ENCODE data around the gene FLT3. TPM values are rescaled to one million over a fixed set of nuclear protein-coding genes. Genes with fewer than 3 reads are reported as not detected.
"Not testable (repeated sequence)": the region's sequence is repeated elsewhere in the genome, so short reads cannot be mapped to it uniquely, and the experiment has no call there.

Gene FLT3
- total RNA-seq, 2 experiments from 2014 or later = not detected

GRCh38 chr13:28012896-28013295 is 87.5 kb downstream of the FLT3 start:
- H3K4me3 Mint-ChIP-seq = no peak overlapping the region
- DNase-seq (no peak), ATAC-seq (no peak)
- H3K4me1 Mint-ChIP-seq (ENCODE audit: low read depth) = peaks cover 3% of the 10 kb centered on the region
- ChIA-PET POLR2A (no interaction called here), CTCF (interaction anchor here (0.6 to 1.4 kb wide), 3 partner anchors 15 to 182 kb away, joined by 3 to 4 read pairs (median 3); no protein-coding TSS in a partner anchor)
- H3K27ac Mint-ChIP-seq = no peak overlapping the region
- no peaks in the 10 kb centered on the region for H3K9me3 Mint-ChIP-seq (ENCODE audit: insufficient read depth)
- H3K27me3 Mint-ChIP-seq (ENCODE audit: low read depth) = peaks cover 13% of the 10 kb centered on the region
- no peaks in the 10 kb centered on the region for H3K36me3 Mint-ChIP-seq (ENCODE audit: low read depth)

- no peaks in the 10 kb centered on the region for H3K36me3 Mint-ChIP-seq (ENCODE audit: low read depth)
- CTCF ChIA-PET = interaction anchor here (0.9 to 1.4 kb wide), 3 partner anchors 14 to 182 kb away, joined by 3 to 5 read pairs (median 4); no protein-coding TSS in a partner anchor
- no peaks in the 10 kb centered on the region for H3K9me3 Mint-ChIP-seq (ENCODE audit: insufficient read depth)
- peaks cover 13% of the 10 kb centered on the region for H3K27me3 Mint-ChIP-seq (ENCODE audit: low read depth)
- ATAC-seq (no peak), DNase-seq (no peak)
- no peak overlapping the region for H3K4me3 Mint-ChIP-seq
- H3K27ac Mint-ChIP-seq = no peak overlapping the region
- POLR2A ChIA-PET = interaction anchor here (0.6 kb wide), 1 partner anchor 122 kb away, joined by 3 read pairs; no protein-coding TSS in a partner anchor
- H3K4me1 Mint-ChIP-seq (ENCODE audit: low read depth) = peaks cover 3% of the 10 kb centered on the region
These were observed 88.0 kb downstream of the FLT3 start for GRCh38 chr13:28012383-28012782.

- no peak for ATAC-seq
These were observed 90.3 kb downstream of the FLT3 start for GRCh38 chr13:28010046-28010445.

GRCh38 chr13:28005016-28005415 is 95.4 kb downstream of the FLT3 start:
- H3K4me1 Mint-ChIP-seq (ENCODE audit: low read depth); DNase-seq; H3K27ac Mint-ChIP-seq; POLR2A ChIA-PET; H3K27me3 Mint-ChIP-seq (ENCODE audit: low read depth); CTCF ChIA-PET; H3K36me3 Mint-ChIP-seq (ENCODE audit: low read depth); ATAC-seq; H3K4me3 Mint-ChIP-seq; H3K9me3 Mint-ChIP-seq (ENCODE audit: insufficient read depth): not testable (repeated sequence)

More at GRCh38 chr13:28010046-28010445, 90.3 kb downstream of the FLT3 start:
- no peak for DNase-seq
- H3K27me3 Mint-ChIP-seq (ENCODE audit: low read depth) = peaks cover 10% of the 10 kb centered on the region
- H3K27ac Mint-ChIP-seq = no peak overlapping the region
- ChIA-PET CTCF (no interaction called here), POLR2A (interaction anchor here (0.8 kb wide), 1 partner anchor 10 kb away, joined by 3 read pairs; no protein-coding TSS in a partner anchor)
- no peaks in the 10 kb centered on the region for H3K9me3 Mint-ChIP-seq (ENCODE audit: insufficient read depth)
- H3K4me1 Mint-ChIP-seq (ENCODE audit: low read depth) = peaks cover 3% of the 10 kb centered on the region
- no peaks in the 10 kb centered on the region for H3K36me3 Mint-ChIP-seq (ENCODE audit: low read depth)
- H3K4me3 Mint-ChIP-seq = no peak overlapping the region

- H3K4me3 Mint-ChIP-seq = no peak overlapping the region
- H3K27ac Mint-ChIP-seq = no peak overlapping the region
- ATAC-seq = no peak
- H3K36me3 Mint-ChIP-seq (ENCODE audit: low read depth) = no peaks in the 10 kb centered on the region
- H3K27me3 Mint-ChIP-seq (ENCODE audit: low read depth) = no peaks in the 10 kb centered on the region
- no peaks in the 10 kb centered on the region for H3K9me3 Mint-ChIP-seq (ENCODE audit: insufficient read depth)
- no peaks in the 10 kb centered on the region for H3K4me1 Mint-ChIP-seq (ENCODE audit: low read depth)
- CTCF ChIA-PET = interaction anchor here (1.8 kb wide), 1 partner anchor 19 kb away, joined by 6 read pairs; no protein-coding TSS in a partner anchor
- no peak for DNase-seq
- POLR2A ChIA-PET = no interaction called here
These were observed 97.3 kb downstream of the FLT3 start for GRCh38 chr13:28002886-28003698.

GRCh38 chr13:28001837-28002473 is 98.4 kb downstream of the FLT3 start:
- no peaks in the 10 kb centered on the region for H3K9me3 Mint-ChIP-seq (ENCODE audit: insufficient read depth)
- CTCF ChIA-PET = interaction anchor here (1.3 to 1.8 kb wide), 2 partner anchors 18 kb away, joined by 3 to 6 read pairs; no protein-coding TSS in a partner anchor
- no peak overlapping the region for H3K4me3 Mint-ChIP-seq
- no peaks in the 10 kb centered on the region for H3K36me3 Mint-ChIP-seq (ENCODE audit: low read depth)
- no peaks in the 10 kb centered on the region for H3K27me3 Mint-ChIP-seq (ENCODE audit: low read depth)
- DNase-seq (no peak), ATAC-seq (no peak)
- H3K4me1 Mint-ChIP-seq (ENCODE audit: low read depth) = no peaks in the 10 kb centered on the region
- POLR2A ChIA-PET = no interaction called here
- no peak overlapping the region for H3K27ac Mint-ChIP-seq

GRCh38 chr13:28001049-28001448 is 99.3 kb downstream of the FLT3 start:
- Mint-ChIP-seq H3K36me3 (ENCODE audit: low read depth) (no peaks in the 10 kb centered on the region), H3K4me3 (no peak overlapping the region), H3K9me3 (ENCODE audit: insufficient read depth) (no peaks in the 10 kb centered on the region), H3K27me3 (ENCODE audit: low read depth) (no peaks in the 10 kb centered on the region), H3K27ac (no peak overlapping the region), H3K4me1 (ENCODE audit: low read depth) (no peaks in the 10 kb centered on the region)
- DNase-seq = no peak
- ATAC-seq = no peak
- ChIA-PET CTCF (interaction anchor here (1.3 kb wide), 1 partner anchor 17 kb away, joined by 3 read pairs; no protein-coding TSS in a partner anchor), POLR2A (no interaction called here)

GRCh38 chr13:28000567-28000966 is 99.8 kb downstream of the FLT3 start:
- DNase-seq (no peak), ATAC-seq (no peak)
- Mint-ChIP-seq H3K27ac (no peak overlapping the region), H3K27me3 (ENCODE audit: low read depth) (no peaks in the 10 kb centered on the region), H3K4me1 (ENCODE audit: low read depth) (no peaks in the 10 kb centered on the region), H3K36me3 (ENCODE audit: low read depth) (no peaks in the 10 kb centered on the region), H3K9me3 (ENCODE audit: insufficient read depth) (no peaks in the 10 kb centered on the region), H3K4me3 (no peak overlapping the region)
- ChIA-PET CTCF (interaction anchor here (1.3 kb wide), 1 partner anchor 16 kb away, joined by 3 read pairs; no protein-coding TSS in a partner anchor), POLR2A (interaction anchor here (0.8 kb wide), 1 partner anchor 9 kb away, joined by 3 read pairs; no protein-coding TSS in a partner anchor)

- no peaks in the 10 kb centered on the region for H3K9me3 Mint-ChIP-seq (ENCODE audit: insufficient read depth)
- H3K4me3 Mint-ChIP-seq = no peak overlapping the region
- ChIA-PET CTCF (interaction anchor here (0.9 to 3.1 kb wide), 9 partner anchors 11 to 624 kb away, joined by 3 to 15 read pairs (median 5); no protein-coding TSS in a partner anchor), POLR2A (no interaction called here)
- DNase-seq (peak; percentile 55), ATAC-seq (peak; percentile 73)
- H3K36me3 Mint-ChIP-seq (ENCODE audit: low read depth) = no peaks in the 10 kb centered on the region
- H3K27ac Mint-ChIP-seq = no peak overlapping the region
- H3K4me1 Mint-ChIP-seq (ENCODE audit: low read depth) = no peaks in the 10 kb centered on the region
- no peaks in the 10 kb centered on the region for H3K27me3 Mint-ChIP-seq (ENCODE audit: low read depth)
These were observed 102.4 kb downstream of the FLT3 start for GRCh38 chr13:27997904-27998522.

GRCh38 chr13:27991881-27992280 is 108.5 kb downstream of the FLT3 start:
- H3K9me3 Mint-ChIP-seq (ENCODE audit: insufficient read depth) = no peaks in the 10 kb centered on the region
- H3K36me3 Mint-ChIP-seq (ENCODE audit: low read depth) = no peaks in the 10 kb centered on the region
- POLR2A ChIA-PET = no interaction called here
- no peak overlapping the region for H3K27ac Mint-ChIP-seq
- no peak for ATAC-seq
- no peak for DNase-seq
- CTCF ChIA-PET = no interaction called here
- no peaks in the 10 kb centered on the region for H3K4me1 Mint-ChIP-seq (ENCODE audit: low read depth)
- H3K4me3 Mint-ChIP-seq = no peak overlapping the region
- H3K27me3 Mint-ChIP-seq (ENCODE audit: low read depth) = peaks cover 2% of the 10 kb centered on the region

GRCh38 chr13:27988520-27988919 is 111.9 kb downstream of the FLT3 start, which contains the start of gene URAD:
Gene URAD (minus strand): TSS chr13:27988693. CDS start chr13:27988637, 56 bp downstream.
- H3K27ac Mint-ChIP-seq = no peak within 1 kb of the TSS
- H3K4me1 Mint-ChIP-seq (ENCODE audit: low read depth) = no peaks in the 10 kb centered on the region
- no peaks in the 10 kb centered on the region for H3K36me3 Mint-ChIP-seq (ENCODE audit: low read depth)
- DNase-seq (no peak), ATAC-seq (no peak)
- ChIA-PET CTCF (interaction anchor here (0.6 to 1.7 kb wide), 2 partner anchors 160 to 162 kb away, joined by 3 to 4 read pairs; no protein-coding TSS in a partner anchor), POLR2A (no interaction called here)
- H3K9me3 Mint-ChIP-seq (ENCODE audit: insufficient read depth) = no peaks in the 10 kb centered on the region
- H3K27me3 Mint-ChIP-seq (ENCODE audit: low read depth) = peaks cover 6% of the 10 kb centered on the region
- no peak within 1 kb of the TSS for H3K4me3 Mint-ChIP-seq
